ENCODE measurements around the gene HRK.

The HRK gene

DNA sequence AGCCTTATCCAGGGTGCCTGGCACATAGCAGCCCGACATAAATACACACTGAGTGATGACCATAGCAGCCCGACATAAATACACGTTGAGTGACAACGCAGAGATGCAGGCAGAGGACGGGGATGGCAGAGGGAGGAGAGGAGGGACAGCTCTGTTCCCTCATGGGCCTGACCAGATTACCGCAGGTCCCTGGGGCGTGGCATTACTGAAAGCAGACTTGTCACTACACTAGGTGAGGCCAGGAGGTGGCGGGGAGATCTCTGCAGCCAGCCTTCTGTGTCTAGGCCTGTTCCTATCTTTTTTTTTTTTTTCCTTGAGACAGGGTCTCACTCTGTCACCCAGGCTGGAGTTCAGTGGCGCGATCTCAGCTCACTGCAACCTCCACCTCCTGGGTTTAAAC lies 69.0 kb downstream of the HRK start:
- no peak for DNase-seq (ENCODE audit: low read depth, low spot score)
- in situ Hi-C loops (cut with HindIII; ENCODE audit: low sequenced_read_pairs) = no loop called here
- H3K4me3 ChIP-seq (ENCODE audit: low read depth, low read length) = no peak overlapping the region
- TF ChIP-seq, protein P1, sequence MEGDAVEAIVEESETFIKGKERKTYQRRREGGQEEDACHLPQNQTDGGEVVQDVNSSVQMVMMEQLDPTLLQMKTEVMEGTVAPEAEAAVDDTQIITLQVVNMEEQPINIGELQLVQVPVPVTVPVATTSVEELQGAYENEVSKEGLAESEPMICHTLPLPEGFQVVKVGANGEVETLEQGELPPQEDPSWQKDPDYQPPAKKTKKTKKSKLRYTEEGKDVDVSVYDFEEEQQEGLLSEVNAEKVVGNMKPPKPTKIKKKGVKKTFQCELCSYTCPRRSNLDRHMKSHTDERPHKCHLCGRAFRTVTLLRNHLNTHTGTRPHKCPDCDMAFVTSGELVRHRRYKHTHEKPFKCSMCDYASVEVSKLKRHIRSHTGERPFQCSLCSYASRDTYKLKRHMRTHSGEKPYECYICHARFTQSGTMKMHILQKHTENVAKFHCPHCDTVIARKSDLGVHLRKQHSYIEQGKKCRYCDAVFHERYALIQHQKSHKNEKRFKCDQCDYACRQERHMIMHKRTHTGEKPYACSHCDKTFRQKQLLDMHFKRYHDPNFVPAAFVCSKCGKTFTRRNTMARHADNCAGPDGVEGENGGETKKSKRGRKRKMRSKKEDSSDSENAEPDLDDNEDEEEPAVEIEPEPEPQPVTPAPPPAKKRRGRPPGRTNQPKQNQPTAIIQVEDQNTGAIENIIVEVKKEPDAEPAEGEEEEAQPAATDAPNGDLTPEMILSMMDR (IDR thresholded peaks at IDR 0.05; ENCODE audit: low read depth, low read length) = no peak

GRCh38 chr12:116808113-116809105 lies 72.8 kb downstream of the HRK start:
- no peak overlapping the region for H3K4me3 ChIP-seq (ENCODE audit: low read depth, low read length)
- in situ Hi-C loops (cut with HindIII; ENCODE audit: low sequenced_read_pairs) = no loop called here
- DNase-seq (ENCODE audit: low read depth, low spot score) = no peak
- TF ChIP-seq, protein P1 (IDR thresholded peaks at IDR 0.05; ENCODE audit: low read depth, low read length) = no peak

DNA sequence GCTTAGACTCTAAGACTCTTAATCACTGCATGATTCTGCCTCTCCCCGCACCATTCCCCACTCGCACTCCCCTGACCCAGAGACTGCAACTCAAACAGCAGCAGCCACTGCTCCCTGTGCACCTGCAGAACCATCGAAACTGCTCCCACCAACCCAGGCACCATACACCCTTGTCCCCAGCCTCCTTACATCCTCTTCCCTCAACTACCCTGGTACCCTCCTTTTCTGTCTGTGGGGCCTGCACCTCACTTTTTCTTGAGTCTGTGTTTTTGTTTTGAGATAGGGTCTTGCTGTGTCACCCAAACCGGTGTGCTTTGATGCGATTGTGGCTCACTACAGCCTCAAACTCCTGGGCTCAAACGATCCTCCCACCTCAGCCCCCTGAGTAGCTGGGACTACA lies 73.7 kb downstream of the HRK start:
- H3K4me3 ChIP-seq (ENCODE audit: low read depth, low read length) = no peak overlapping the region
- TF ChIP-seq, protein P1 (IDR thresholded peaks at IDR 0.05; ENCODE audit: low read depth, low read length) = no peak
- in situ Hi-C loops (cut with HindIII; ENCODE audit: low sequenced_read_pairs) = no loop called here
- DNase-seq (ENCODE audit: low read depth, low spot score) = no peak

GRCh38 chr12:116806845-116807440 lies 74.3 kb downstream of the HRK start:
- no peak overlapping the region for H3K4me3 ChIP-seq (ENCODE audit: low read depth, low read length)
- in situ Hi-C loops (cut with HindIII; ENCODE audit: low sequenced_read_pairs) = no loop called here
- DNase-seq (ENCODE audit: low read depth, low spot score) = no peak
- TF ChIP-seq, protein P1 (IDR thresholded peaks at IDR 0.05; ENCODE audit: low read depth, low read length) = no peak

Data from astrocyte of the spinal cord (primary cell).